Measurements from ENCODE around the gene TECPR2.

GRCh38 chr14:102394717-102395375 is 32.1 kb downstream of the TECPR2 start:
- TF ChIP-seq EZH2 (IDR thresholded peaks at IDR 0.05; ENCODE audit: insufficient read depth, low read length) = no peak
- TF ChIP-seq, protein P1, sequence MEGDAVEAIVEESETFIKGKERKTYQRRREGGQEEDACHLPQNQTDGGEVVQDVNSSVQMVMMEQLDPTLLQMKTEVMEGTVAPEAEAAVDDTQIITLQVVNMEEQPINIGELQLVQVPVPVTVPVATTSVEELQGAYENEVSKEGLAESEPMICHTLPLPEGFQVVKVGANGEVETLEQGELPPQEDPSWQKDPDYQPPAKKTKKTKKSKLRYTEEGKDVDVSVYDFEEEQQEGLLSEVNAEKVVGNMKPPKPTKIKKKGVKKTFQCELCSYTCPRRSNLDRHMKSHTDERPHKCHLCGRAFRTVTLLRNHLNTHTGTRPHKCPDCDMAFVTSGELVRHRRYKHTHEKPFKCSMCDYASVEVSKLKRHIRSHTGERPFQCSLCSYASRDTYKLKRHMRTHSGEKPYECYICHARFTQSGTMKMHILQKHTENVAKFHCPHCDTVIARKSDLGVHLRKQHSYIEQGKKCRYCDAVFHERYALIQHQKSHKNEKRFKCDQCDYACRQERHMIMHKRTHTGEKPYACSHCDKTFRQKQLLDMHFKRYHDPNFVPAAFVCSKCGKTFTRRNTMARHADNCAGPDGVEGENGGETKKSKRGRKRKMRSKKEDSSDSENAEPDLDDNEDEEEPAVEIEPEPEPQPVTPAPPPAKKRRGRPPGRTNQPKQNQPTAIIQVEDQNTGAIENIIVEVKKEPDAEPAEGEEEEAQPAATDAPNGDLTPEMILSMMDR (IDR thresholded peaks at IDR 0.05; ENCODE audit: insufficient read depth, low read depth, low read length) = no peak

Measured in astrocyte (in vitro differentiated cells and primary cell).